HG03196 (cell line): ENCODE data around the gene AK9.

Experiments
- ATAC-seq: cut with Tn5 transposase; IDR thresholded peaks from one replicate; pipeline ENCODE4 v1.9.1; 2021; ENCODE audit not compliant: unreplicated experiment

The AK9 gene

DNA sequence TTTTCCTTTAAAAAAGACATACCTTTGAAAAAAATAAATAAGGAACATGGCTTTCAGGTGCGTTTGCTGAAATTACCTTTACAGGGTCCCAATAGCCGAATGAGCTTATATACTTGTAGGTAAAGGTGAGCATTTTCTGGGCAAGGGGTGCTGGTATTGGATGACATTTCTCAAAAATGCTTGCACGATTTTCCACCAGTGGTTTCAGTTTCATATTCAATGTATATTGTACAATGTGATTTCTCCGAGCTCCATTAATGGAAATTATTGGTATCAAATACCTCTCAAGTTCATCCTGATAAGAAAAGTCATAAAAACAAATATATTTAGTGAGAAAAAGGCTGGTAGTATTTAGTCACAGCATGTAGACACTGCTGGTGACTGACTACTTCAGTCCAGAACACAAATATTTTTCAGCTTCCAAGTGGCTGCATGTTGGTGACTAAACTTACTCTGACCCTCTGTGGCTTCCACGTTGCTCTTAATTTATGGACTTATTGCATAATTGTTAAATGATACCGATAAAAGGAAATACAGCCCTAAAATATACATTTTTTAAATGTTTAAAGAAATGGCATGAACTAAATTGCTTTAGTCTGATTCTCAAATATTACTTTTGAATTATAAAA is 175.1 kb downstream of the AK9 start:
- no peak for ATAC-seq

GRCh38 chr6:109514946-109515345 is 176.1 kb downstream of the AK9 start:
- no peak for ATAC-seq

DNA sequence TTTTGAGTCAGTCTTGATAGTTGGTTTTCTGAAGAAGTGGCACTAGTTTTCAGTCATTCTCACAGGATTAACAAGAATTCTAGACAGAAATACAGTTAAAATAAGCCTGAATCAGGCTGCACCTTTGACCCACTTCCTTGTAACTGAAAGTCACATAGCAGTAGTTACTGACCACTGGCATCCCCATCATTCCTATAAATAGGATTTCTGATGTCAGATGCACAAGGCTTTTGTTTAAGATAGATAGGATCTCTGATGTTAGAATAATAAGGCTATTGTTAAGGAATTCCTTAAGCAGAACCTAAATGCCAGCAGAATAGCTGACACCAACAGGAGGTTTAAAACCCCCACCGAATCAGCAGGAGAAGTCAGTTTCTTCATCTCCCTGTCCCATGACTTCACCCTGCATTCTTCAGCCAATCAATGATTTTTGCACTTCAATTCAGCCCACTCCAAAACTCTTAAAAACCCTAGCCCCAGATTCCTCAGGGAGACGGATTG is 177.4 kb downstream of the AK9 start:
- ATAC-seq, result no peak

GRCh38 chr6:109512271-109512817 is 178.7 kb downstream of the AK9 start:
- no peak for ATAC-seq

GRCh38 chr6:109511832-109512231 is 179.2 kb downstream of the AK9 start:
- ATAC-seq, result no peak

- no peak for ATAC-seq
Observed at GRCh38 chr6:109510358-109510757, 180.6 kb downstream of the AK9 start.

GRCh38 chr6:109508166-109508860 is 182.7 kb downstream of the AK9 start:
- no peak for ATAC-seq

DNA sequence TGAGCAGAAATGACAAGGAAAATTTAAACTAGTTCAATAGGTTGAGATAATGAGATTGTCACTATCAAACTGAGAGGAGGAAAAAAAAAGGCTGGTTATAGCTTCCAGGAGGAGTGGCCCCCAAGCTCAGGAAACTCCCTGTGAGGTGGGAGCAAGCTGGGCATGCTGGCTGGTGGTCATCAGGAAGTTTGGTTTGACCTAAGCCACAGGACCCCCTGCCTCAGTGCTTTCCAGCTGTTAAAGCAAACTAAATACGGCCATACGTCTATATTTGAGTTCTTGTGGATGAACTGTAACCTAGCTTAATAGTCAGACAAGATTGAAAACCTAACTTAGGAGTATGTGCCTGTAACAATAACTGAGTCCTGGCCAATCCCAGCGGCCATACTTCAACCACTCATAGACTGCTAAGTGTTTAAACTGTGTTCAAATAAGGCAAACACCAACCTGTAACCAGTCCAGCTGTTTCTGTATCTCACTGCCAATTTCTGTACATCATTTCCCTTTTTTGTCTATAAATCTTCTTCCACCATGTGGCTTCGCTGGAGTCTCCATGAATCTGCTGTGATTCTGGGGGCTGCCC is 183.4 kb downstream of the AK9 start:
- ATAC-seq, result no peak

GRCh38 chr6:109506841-109507240 is 184.2 kb downstream of the AK9 start:
- ATAC-seq, result no peak

DNA sequence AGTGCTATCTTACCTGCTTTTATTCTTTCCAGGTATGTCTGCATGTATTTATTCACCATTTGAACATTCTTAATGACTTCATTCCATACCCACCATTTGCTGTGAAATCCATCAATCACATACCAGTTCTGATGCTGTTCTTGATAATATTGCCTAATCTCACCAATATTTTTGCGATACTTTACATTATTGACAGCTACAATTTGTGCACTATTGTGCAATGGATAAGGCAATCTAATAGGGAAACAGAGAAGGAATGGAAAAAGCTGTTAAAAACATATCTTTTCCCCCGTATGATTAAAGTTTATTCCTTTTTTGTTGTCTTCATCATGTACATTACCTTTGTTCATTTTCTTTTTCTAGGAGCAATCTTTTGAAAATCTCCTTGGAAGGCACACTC is 184.7 kb downstream of the AK9 start:
- no peak for ATAC-seq

- ATAC-seq, result no peak
Observed at GRCh38 chr6:109503327-109504224, 187.4 kb downstream of the AK9 start.

GRCh38 chr6:109498936-109499335 is 192.1 kb downstream of the AK9 start:
- ATAC-seq, result no peak

DNA sequence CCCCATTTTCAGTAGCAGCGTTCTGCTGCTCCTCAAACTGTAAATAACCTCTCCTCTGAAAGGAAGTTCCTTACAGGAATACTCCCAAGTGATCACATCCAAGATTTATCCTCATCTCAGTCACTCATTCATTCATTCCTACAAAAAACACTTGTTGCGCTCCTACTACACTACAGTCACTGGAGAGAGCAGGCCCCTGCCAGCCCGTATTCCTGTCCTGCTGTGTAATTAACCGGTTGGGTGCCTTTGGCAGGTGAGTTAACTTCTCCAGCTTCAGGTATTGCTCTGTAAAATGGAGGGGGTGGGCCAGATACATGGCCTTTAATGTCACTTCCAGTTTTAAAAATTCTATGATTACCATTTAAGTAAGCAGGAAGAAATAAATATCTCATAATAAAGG is 192.9 kb downstream of the AK9 start:
- ATAC-seq, result no peak

GRCh38 chr6:109496036-109496772 is 194.8 kb downstream of the AK9 start:
- ATAC-seq, result no peak

DNA sequence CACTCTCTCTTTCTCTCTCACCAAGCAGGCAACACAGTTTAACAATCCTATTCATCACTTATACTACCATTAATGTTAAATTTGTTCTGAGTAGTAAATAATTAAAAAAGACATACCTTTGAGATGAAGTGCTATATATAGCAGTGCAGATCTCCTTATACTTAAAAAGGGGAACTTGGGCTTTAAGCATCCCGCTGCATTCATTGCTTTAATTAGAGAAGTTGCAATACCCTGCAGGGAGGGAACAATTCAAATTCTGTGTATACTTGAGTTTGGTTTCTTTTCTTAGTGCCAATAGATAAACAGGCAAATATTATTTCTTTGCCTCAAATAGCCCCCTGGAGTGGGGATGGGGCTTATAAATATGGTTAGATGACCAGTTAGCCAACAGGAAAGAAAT is 197.1 kb downstream of the AK9 start:
- no peak for ATAC-seq

DNA sequence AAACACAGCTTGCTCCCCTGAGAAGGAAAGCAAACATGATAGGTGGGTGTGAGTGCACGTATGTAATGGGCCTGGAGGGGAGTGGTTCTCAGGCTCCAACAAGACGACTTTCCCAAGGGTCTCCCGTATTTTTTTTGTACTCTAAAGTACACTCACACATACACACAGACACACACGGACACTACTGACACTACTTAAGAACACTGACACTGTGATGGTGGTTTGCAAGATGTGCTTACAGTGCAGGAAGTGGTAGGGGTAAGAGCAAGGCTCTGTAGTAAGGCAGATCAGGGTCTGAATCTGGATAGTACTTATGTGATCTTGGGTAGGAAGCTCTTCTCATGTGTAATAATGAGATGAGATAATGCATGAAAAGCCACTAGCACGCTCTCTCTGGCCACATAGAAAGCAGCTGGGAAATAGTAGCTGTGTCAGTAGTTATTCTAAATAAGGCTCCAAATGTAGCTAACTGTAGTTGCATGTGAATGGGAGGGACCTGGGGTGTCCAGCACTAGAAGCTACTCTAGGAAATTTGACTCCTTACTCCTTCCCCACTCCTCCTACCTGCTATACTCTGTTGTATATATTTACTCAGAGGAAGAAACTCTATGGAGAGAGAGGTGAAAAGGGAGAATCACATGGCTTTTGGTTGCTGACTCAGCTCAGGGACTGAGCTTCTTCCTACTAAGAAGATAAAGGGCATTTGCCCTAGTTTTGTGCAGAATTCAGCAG is 199.6 kb downstream of the AK9 start:
- no peak for ATAC-seq

GRCh38 chr6:109490713-109491112 is 200.3 kb downstream of the AK9 start:
- ATAC-seq, result no peak

DNA sequence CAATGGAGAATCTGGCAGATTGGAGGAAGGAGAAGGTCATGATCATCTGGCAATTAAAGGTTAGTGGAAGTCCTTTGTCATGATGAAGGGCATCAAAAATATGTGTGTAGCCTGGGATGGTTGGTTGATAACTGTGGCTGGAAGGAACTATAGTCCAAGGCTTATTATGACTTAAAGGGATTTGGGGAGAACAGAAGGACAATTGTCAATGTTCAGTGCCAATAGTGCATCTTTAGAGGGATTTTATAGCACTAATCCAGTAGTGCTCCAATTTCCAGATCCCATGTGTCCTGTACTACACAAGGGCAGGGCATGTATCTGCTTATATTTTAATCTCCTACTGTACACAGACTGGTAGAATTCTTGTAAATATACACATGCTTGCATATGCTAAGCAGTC is 203.0 kb downstream of the AK9 start:
- ATAC-seq, result no peak

DNA sequence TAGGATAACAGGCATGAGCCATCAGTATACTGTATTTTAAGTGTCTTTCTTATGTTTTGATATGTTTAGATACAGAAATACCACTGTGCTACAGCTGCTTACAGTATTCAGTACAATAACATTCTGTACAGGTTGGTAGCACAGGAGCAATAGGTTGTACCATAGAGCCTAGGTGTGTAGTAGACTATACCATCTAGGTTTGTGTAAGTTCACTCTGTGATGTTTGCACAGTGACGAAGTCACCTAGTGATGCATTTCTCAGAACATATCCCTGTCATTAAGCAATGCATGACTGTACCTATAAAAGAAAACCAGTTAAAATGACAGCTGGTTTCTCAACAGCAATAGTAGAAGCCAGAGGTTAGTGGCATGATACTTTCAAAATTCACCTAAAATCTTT is 204.9 kb downstream of the AK9 start:
- no peak for ATAC-seq
